ENCODE data around the gene CGN.

DNA sequence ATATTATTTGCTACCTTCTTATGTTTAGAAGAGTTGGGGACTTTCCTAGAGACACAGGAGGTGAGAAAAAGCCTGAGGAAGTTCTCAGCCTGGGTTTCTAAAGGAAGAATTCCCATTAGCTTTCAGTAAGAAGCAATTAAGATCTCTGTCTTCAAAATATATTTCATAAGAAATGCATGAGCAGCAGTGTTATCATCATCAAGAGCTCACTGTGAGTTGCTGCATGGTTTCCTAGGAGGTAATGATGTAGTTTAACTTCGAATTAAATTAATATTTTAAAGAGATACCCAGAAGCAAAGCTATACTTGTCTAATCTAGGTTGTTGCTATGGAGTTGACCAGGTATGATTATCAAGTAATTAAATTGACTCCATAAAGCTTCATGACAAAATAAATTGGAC lies 46.2 kb upstream of the CGN start:
- TF ChIP-seq, protein P1, sequence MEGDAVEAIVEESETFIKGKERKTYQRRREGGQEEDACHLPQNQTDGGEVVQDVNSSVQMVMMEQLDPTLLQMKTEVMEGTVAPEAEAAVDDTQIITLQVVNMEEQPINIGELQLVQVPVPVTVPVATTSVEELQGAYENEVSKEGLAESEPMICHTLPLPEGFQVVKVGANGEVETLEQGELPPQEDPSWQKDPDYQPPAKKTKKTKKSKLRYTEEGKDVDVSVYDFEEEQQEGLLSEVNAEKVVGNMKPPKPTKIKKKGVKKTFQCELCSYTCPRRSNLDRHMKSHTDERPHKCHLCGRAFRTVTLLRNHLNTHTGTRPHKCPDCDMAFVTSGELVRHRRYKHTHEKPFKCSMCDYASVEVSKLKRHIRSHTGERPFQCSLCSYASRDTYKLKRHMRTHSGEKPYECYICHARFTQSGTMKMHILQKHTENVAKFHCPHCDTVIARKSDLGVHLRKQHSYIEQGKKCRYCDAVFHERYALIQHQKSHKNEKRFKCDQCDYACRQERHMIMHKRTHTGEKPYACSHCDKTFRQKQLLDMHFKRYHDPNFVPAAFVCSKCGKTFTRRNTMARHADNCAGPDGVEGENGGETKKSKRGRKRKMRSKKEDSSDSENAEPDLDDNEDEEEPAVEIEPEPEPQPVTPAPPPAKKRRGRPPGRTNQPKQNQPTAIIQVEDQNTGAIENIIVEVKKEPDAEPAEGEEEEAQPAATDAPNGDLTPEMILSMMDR (IDR thresholded peaks at IDR 0.05; ENCODE audit: borderline replicate concordance, extremely low read depth, low read length, poor library complexity, severe bottlenecking) = no peak
- no peak for TF ChIP-seq EZH2 (IDR thresholded peaks at IDR 0.05; ENCODE audit: borderline replicate concordance, low read depth, low read length, severe bottlenecking)
